Gastroesophageal sphincter (tissue), 3 donors: ENCODE data around the gene GRM7.

ENCODE experiments used
- EP300 ChIP-seq: sonication (generic); formaldehyde crosslinking; IDR thresholded peaks from one replicate; pipeline ENCODE4 v1.6.1; 2017; ENCODE audit warnings: antibody characterized with exemption, mild to moderate bottlenecking
- POLR2A ChIP-seq, 2 donors: fragments of 450-650 bp; IDR thresholded peaks; one replicate each; pipeline ENCODE4 v1.6.1; 2017; ENCODE audit warnings: antibody characterized with exemption in 2 of 2, mild to moderate bottlenecking in 2 of 2, moderate library complexity in 1 of 2
- POLR2AphosphoS5 ChIP-seq: sonication (generic); formaldehyde crosslinking; IDR thresholded peaks from one replicate; pipeline ENCODE4 v1.6.1; 2017; ENCODE audit warnings: antibody characterized with exemption
- TF ChIP-seq, protein P1 (sequence below), 4 experiments: fragments of 200-600 bp in 2 of 4; fragments of 450-650 bp in 2 of 4; sonication (generic) in 1 of 4; IDR thresholded peaks; one replicate each; pipeline ENCODE4 v1.5.1; 2017 to 2019; ENCODE audit warnings: antibody characterized with exemption in 4 of 4, mild to moderate bottlenecking in 2 of 4, moderate library complexity in 2 of 4

DNA sequence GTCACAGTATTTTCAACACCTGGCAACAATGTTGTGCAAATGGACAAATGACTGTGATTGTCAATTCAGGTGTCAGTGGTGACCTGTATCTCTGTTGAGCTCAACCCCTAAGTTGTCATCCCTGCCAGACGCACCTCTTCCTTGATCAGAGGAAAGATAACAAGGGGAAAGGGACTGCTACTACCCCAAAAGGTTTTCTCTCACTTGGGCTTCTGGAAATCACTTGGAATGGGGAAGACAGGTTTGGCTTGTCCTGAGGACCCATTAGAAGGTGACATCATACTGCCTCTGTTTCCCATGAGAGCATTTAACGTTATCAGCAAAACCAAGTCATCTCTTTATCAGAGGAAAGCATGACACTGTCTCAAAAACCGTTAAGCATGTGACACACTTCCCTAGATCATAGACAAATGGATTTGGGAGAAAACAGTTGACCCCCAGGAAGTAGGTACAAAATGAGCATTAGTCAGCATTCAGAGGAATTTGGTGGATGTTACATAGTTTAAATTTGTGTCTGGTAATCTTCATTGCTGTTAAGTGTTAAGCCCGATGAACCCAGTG lies 769.5 kb downstream of the GRM7 start:
- TF ChIP-seq, protein P1, sequence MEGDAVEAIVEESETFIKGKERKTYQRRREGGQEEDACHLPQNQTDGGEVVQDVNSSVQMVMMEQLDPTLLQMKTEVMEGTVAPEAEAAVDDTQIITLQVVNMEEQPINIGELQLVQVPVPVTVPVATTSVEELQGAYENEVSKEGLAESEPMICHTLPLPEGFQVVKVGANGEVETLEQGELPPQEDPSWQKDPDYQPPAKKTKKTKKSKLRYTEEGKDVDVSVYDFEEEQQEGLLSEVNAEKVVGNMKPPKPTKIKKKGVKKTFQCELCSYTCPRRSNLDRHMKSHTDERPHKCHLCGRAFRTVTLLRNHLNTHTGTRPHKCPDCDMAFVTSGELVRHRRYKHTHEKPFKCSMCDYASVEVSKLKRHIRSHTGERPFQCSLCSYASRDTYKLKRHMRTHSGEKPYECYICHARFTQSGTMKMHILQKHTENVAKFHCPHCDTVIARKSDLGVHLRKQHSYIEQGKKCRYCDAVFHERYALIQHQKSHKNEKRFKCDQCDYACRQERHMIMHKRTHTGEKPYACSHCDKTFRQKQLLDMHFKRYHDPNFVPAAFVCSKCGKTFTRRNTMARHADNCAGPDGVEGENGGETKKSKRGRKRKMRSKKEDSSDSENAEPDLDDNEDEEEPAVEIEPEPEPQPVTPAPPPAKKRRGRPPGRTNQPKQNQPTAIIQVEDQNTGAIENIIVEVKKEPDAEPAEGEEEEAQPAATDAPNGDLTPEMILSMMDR (IDR thresholded peaks at IDR 0.05): no peak
- TF ChIP-seq EP300 (no peak), POLR2A (IDR thresholded peaks at IDR 0.05) (no peak), POLR2AphosphoS5 (no peak)
